ENCODE data around the gene KCNQ1. TPM values are rescaled to one million over a fixed set of nuclear protein-coding genes. Genes with fewer than 3 reads are reported as not detected.

The KCNQ1 gene
- total and polyA plus RNA-seq, 7 donors = 1.1 to 25.2 (median 3.8) TPM

DNA sequence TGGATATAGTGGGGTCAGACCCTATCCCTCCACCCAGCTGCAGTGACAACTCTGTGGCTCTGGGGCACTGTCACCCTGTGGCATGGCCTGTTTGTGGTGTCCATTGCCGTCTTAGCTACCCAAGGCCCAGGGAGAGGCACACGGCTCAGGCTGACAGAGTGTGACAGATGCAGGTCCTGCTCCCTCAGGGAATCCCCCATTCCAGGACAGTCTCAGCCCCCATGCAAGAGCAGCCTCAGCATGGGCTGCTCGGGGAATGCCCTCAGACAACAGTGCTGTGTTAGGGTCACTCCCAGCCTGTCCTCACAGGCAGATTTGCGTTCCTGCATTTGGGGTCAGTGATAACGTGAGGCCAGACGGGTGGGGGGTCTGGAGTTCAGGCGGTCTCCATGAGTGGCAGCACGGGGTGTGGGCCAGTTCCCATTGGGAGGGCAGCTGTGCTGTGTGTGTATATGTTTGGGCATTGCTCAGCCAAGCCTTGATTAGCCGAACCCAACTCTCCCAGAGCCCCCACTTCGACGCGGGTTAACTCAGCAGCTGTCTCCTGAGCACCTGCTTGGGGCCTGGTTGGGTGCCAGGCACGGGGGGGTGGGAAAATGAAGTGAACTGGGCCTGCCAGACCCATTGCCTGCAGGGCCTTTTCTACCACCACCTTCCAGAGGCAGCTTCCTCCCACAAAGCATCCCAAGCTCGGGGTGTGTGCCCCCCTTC, 260.2 kb downstream of the KCNQ1 start:
- Histone ChIP-seq H3K36me3 (no peaks in the 10 kb centered on the region), H3K27me3 (no peaks in the 10 kb centered on the region), H3K4me1 (peaks cover 0 to 27% (median 25%) of the 10 kb centered on the region in 4 donors), H3K27ac (no peak overlapping the region), H3K4me3 (no peak overlapping the region), H3K9me3 (no peaks in the 10 kb centered on the region)
- intact Hi-C loops (cut with DNase I) = loop anchor here (5.0 kb wide), 1 partner anchor 173 kb away; no protein-coding TSS in a partner anchor
- 79 to 94% methylated on average over 14 of the region's 14 CpGs for WGBS, 2 donors
- peak; percentile 61 for DNase-seq
- TF ChIP-seq EP300 (IDR thresholded peaks at IDR 0.05) (no peak), POLR2A (IDR thresholded peaks at IDR 0.05) (no peak), POLR2AphosphoS5 (IDR thresholded peaks at IDR 0.05) (no peak)
- TF ChIP-seq, protein P1, sequence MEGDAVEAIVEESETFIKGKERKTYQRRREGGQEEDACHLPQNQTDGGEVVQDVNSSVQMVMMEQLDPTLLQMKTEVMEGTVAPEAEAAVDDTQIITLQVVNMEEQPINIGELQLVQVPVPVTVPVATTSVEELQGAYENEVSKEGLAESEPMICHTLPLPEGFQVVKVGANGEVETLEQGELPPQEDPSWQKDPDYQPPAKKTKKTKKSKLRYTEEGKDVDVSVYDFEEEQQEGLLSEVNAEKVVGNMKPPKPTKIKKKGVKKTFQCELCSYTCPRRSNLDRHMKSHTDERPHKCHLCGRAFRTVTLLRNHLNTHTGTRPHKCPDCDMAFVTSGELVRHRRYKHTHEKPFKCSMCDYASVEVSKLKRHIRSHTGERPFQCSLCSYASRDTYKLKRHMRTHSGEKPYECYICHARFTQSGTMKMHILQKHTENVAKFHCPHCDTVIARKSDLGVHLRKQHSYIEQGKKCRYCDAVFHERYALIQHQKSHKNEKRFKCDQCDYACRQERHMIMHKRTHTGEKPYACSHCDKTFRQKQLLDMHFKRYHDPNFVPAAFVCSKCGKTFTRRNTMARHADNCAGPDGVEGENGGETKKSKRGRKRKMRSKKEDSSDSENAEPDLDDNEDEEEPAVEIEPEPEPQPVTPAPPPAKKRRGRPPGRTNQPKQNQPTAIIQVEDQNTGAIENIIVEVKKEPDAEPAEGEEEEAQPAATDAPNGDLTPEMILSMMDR (IDR thresholded peaks at IDR 0.05) = no peak

GRCh38 chr11:2706321-2706720, 261.5 kb downstream of the KCNQ1 start:
- 87 to 92% methylated on average over 1 of the region's 1 CpG for WGBS, 2 donors
- H3K4me3 ChIP-seq = no peak overlapping the region
- H3K27ac ChIP-seq = no peak overlapping the region
- H3K9me3 ChIP-seq = no peaks in the 10 kb centered on the region
- H3K4me1 ChIP-seq = peaks cover 0 to 27% (median 26%) of the 10 kb centered on the region in 4 donors
- no peaks in the 10 kb centered on the region for H3K36me3 ChIP-seq
- TF ChIP-seq POLR2AphosphoS5 (IDR thresholded peaks at IDR 0.05) (no peak), EP300 (IDR thresholded peaks at IDR 0.05) (no peak), POLR2A (IDR thresholded peaks at IDR 0.05) (no peak)
- TF ChIP-seq, protein P1 (IDR thresholded peaks at IDR 0.05) = no peak
- H3K27me3 ChIP-seq = no peaks in the 10 kb centered on the region
- intact Hi-C loops (cut with DNase I) = loop anchor here (5.0 kb wide), 1 partner anchor 174 kb away; no protein-coding TSS in a partner anchor
- DNase-seq = no peak

GRCh38 chr11:2707736-2708135, 262.9 kb downstream of the KCNQ1 start:
- intact Hi-C loops (cut with DNase I) = loop anchor here (2.0 to 5.0 kb wide), 2 partner anchors 71 to 175 kb away; no protein-coding TSS in a partner anchor
- peak overlapping the region; percentile 78 to 87 (median 84) for H3K27ac ChIP-seq

GRCh38 chr11:2708151-2708581, 263.4 kb downstream of the KCNQ1 start:
- H3K27ac ChIP-seq = peak overlapping the region; percentile 78 to 87 (median 84)
- TF ChIP-seq POLR2A (IDR thresholded peaks at IDR 0.05) (no peak), EP300 (IDR thresholded peaks at IDR 0.05) (no peak), POLR2AphosphoS5 (IDR thresholded peaks at IDR 0.05) (peak in 3 of 4 donors; percentile 18 to 47 (median 37))
- TF ChIP-seq, protein P1 (IDR thresholded peaks at IDR 0.05) = no peak
- H3K27me3 ChIP-seq = no peaks in the 10 kb centered on the region
- intact Hi-C loops (cut with DNase I) = loop anchor here (2.0 to 5.0 kb wide), 2 partner anchors 71 to 176 kb away; no protein-coding TSS in a partner anchor
- WGBS, 2 donors = 79 to 88% methylated on average over 11 of the region's 11 CpGs
- no peaks in the 10 kb centered on the region for H3K36me3 ChIP-seq
- no peaks in the 10 kb centered on the region for H3K9me3 ChIP-seq
- peaks cover 0 to 35% (median 26%) of the 10 kb centered on the region in 4 donors for H3K4me1 ChIP-seq
- H3K4me3 ChIP-seq = peak overlapping the region in 3 of 4 donors; percentile 18 to 28 (median 28)
- peak; percentile 87 for DNase-seq

More at GRCh38 chr11:2707736-2708135, 262.9 kb downstream of the KCNQ1 start:
- no peaks in the 10 kb centered on the region for H3K36me3 ChIP-seq
- WGBS, 2 donors = 89 to 91% methylated on average over 7 of the region's 7 CpGs
- DNase-seq = no peak
- no peaks in the 10 kb centered on the region for H3K27me3 ChIP-seq
- peak overlapping the region in 1 of 4 donors; percentile 28 for H3K4me3 ChIP-seq
- no peaks in the 10 kb centered on the region for H3K9me3 ChIP-seq
- TF ChIP-seq EP300 (IDR thresholded peaks at IDR 0.05) (no peak), POLR2A (IDR thresholded peaks at IDR 0.05) (no peak), POLR2AphosphoS5 (IDR thresholded peaks at IDR 0.05) (no peak)
- TF ChIP-seq, protein P1 (IDR thresholded peaks at IDR 0.05) = no peak
- peaks cover 0 to 32% (median 26%) of the 10 kb centered on the region in 4 donors for H3K4me1 ChIP-seq

Data from sigmoid colon (tissue), 7 donors.